HG03139 (cell line): ENCODE data around the gene ELP6.
"Not testable (repeated sequence)": the region's sequence is repeated elsewhere in the genome, so short reads cannot be mapped to it uniquely, and the experiment has no call there.

ENCODE experiments used
- ATAC-seq: cut with Tn5 transposase; IDR thresholded peaks from one replicate; pipeline ENCODE4 v1.9.1; 2021; ENCODE audit not compliant: unreplicated experiment

The ELP6 gene

GRCh38 chr3:47468315-47468714, 45.2 kb downstream of the ELP6 start:
- ATAC-seq, result not testable (repeated sequence)

- no peak for ATAC-seq
These were observed 48.9 kb downstream of the ELP6 start for GRCh38 chr3:47464588-47464987.

GRCh38 chr3:47459534-47460085, 53.9 kb downstream of the ELP6 start:
- ATAC-seq, result not testable (repeated sequence)

GRCh38 chr3:47456984-47457383, 56.5 kb downstream of the ELP6 start:
- no peak for ATAC-seq

GRCh38 chr3:47455806-47456452, 57.6 kb downstream of the ELP6 start:
- no peak for ATAC-seq

- ATAC-seq, result no peak
These were observed 60.9 kb downstream of the ELP6 start for GRCh38 chr3:47452453-47453215.
